ENCODE data around the gene AADAC.
"Not testable (repeated sequence)": the region's sequence is repeated elsewhere in the genome, so short reads cannot be mapped to it uniquely, and the experiment has no call there.

AADAC gene

GRCh38 chr3:151871639-151872468, 57.9 kb downstream of the AADAC start:
- no peak overlapping the region for H3K4me2 ChIP-seq
- H3K36me3 ChIP-seq (ENCODE audit: insufficient read depth): no peaks in the 10 kb centered on the region
- H4K20me1 ChIP-seq (ENCODE audit: insufficient read depth): no peaks in the 10 kb centered on the region
- no peak for TF ChIP-seq CTCF (conservative IDR thresholded peaks at IDR 0.05; ENCODE audit: low read depth, low read length)
- H3K4me1 ChIP-seq (ENCODE audit: low read depth, poor library complexity, severe bottlenecking): peaks cover 5% of the 10 kb centered on the region
- no peaks in the 10 kb centered on the region for H3K27me3 ChIP-seq (ENCODE audit: insufficient read depth, low read depth)
- H3K4me3 ChIP-seq (IDR thresholded peaks at IDR 0.05; ENCODE audit: insufficient read depth, low read depth, low read length): no peak overlapping the region
- H3K9ac ChIP-seq: no peak overlapping the region
- no peak overlapping the region for H3K27ac ChIP-seq
- H2AFZ ChIP-seq (ENCODE audit: low read depth): no peak overlapping the region
- no peaks in the 10 kb centered on the region for H3K79me2 ChIP-seq (ENCODE audit: insufficient read depth, low read depth)

GRCh38 chr3:151873398-151873797, 59.5 kb downstream of the AADAC start, which contains the start of gene SUCNR1:
Gene SUCNR1, plus strand, starts transcription at chr3:151873643. Its CDS starts 6,250 bp downstream, at chr3:151879893.
- Histone ChIP-seq H3K9ac (no peak within 1 kb of the TSS), H3K27me3 (ENCODE audit: insufficient read depth, low read depth) (no peaks in the 10 kb centered on the region), H3K36me3 (ENCODE audit: insufficient read depth) (no peaks in the 10 kb centered on the region), H4K20me1 (ENCODE audit: insufficient read depth) (no peaks in the 10 kb centered on the region), H3K4me3 (IDR thresholded peaks at IDR 0.05; ENCODE audit: insufficient read depth, low read depth, low read length) (no peak within 1 kb of the TSS), H2AFZ (ENCODE audit: low read depth) (no peak within 1 kb of the TSS), H3K27ac (no peak within 1 kb of the TSS), H3K4me1 (ENCODE audit: low read depth, poor library complexity, severe bottlenecking) (peaks cover 5% of the 10 kb centered on the region), H3K4me2 (no peak within 1 kb of the TSS), H3K79me2 (ENCODE audit: insufficient read depth, low read depth) (no peaks in the 10 kb centered on the region)
- TF ChIP-seq CTCF (conservative IDR thresholded peaks at IDR 0.05; ENCODE audit: low read depth, low read length): no peak

GRCh38 chr3:151874079-151874478, 60.2 kb downstream of the AADAC start:
- H3K79me2 ChIP-seq (ENCODE audit: insufficient read depth, low read depth); H3K27ac ChIP-seq; H3K27me3 ChIP-seq (ENCODE audit: insufficient read depth, low read depth); H3K4me1 ChIP-seq (ENCODE audit: low read depth, poor library complexity, severe bottlenecking); H3K4me3 ChIP-seq (IDR thresholded peaks at IDR 0.05; ENCODE audit: insufficient read depth, low read depth, low read length); H3K9ac ChIP-seq; H4K20me1 ChIP-seq (ENCODE audit: insufficient read depth); H3K4me2 ChIP-seq; H3K36me3 ChIP-seq (ENCODE audit: insufficient read depth); H2AFZ ChIP-seq (ENCODE audit: low read depth): not testable (repeated sequence)

GRCh38 chr3:151875759-151876158, 61.8 kb downstream of the AADAC start:
- no peak overlapping the region for H3K9ac ChIP-seq
- peaks cover 5% of the 10 kb centered on the region for H3K4me1 ChIP-seq (ENCODE audit: low read depth, poor library complexity, severe bottlenecking)
- no peaks in the 10 kb centered on the region for H4K20me1 ChIP-seq (ENCODE audit: insufficient read depth)
- peak overlapping the region; percentile 15; the same call in 1 of the 2 replicates for H2AFZ ChIP-seq (ENCODE audit: low read depth)
- H3K4me2 ChIP-seq: no peak overlapping the region
- no peak overlapping the region for H3K4me3 ChIP-seq (IDR thresholded peaks at IDR 0.05; ENCODE audit: insufficient read depth, low read depth, low read length)
- H3K27me3 ChIP-seq (ENCODE audit: insufficient read depth, low read depth): no peaks in the 10 kb centered on the region
- H3K27ac ChIP-seq: no peak overlapping the region
- H3K36me3 ChIP-seq (ENCODE audit: insufficient read depth): no peaks in the 10 kb centered on the region
- no peaks in the 10 kb centered on the region for H3K79me2 ChIP-seq (ENCODE audit: insufficient read depth, low read depth)
- TF ChIP-seq CTCF (conservative IDR thresholded peaks at IDR 0.05; ENCODE audit: low read depth, low read length): no peak

DNA sequence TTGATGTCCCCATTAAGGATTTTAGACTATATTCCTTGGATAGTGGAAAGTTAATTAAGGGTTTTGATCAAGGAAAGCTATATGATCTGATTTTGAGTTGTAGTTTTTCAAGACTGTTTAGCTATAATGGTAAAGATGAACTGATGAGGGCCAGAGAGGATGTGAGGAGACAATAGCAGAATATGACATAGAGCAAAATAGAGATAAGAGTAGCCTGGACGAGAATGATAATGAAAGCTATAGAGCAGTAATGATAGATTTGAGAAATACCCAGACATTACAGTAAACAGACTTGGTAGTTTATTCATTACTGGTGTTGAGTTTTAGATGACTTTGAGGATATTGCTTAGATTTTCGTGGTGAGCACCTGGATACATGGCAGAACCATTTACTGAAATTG, 63.4 kb downstream of the AADAC start:
- peaks cover 5% of the 10 kb centered on the region for H3K4me1 ChIP-seq (ENCODE audit: low read depth, poor library complexity, severe bottlenecking)
- no peaks in the 10 kb centered on the region for H3K79me2 ChIP-seq (ENCODE audit: insufficient read depth, low read depth)
- no peak overlapping the region for H3K9ac ChIP-seq
- no peaks in the 10 kb centered on the region for H3K36me3 ChIP-seq (ENCODE audit: insufficient read depth)
- no peaks in the 10 kb centered on the region for H3K27me3 ChIP-seq (ENCODE audit: insufficient read depth, low read depth)
- no peak overlapping the region for H3K4me2 ChIP-seq
- H2AFZ ChIP-seq (ENCODE audit: low read depth): no peak overlapping the region
- no peak for TF ChIP-seq CTCF (conservative IDR thresholded peaks at IDR 0.05; ENCODE audit: low read depth, low read length)
- H3K27ac ChIP-seq: no peak overlapping the region
- no peaks in the 10 kb centered on the region for H4K20me1 ChIP-seq (ENCODE audit: insufficient read depth)
- H3K4me3 ChIP-seq (IDR thresholded peaks at IDR 0.05; ENCODE audit: insufficient read depth, low read depth, low read length): no peak overlapping the region
